Right lobe of liver (tissue), 4 donors: Measurements from ENCODE around the gene PTPN3.

Source experiments
- POLR2A ChIP-seq: fragments of 450-650 bp; IDR thresholded peaks from one replicate; pipeline ENCODE4 v1.6.1; 2017; ENCODE audit warnings: antibody characterized with exemption, mild to moderate bottlenecking
- TF ChIP-seq, protein P1 (sequence below), 4 donors: fragments of 200-600 bp in 3 of 4; fragments of 450-650 bp in 1 of 4; IDR thresholded peaks; one replicate each; pipeline versions ENCODE4 v1.5.1 to v1.8.0; 2016 to 2022; ENCODE audit warnings: antibody characterized with exemption in 4 of 4, mild to moderate bottlenecking in 2 of 4
- donor health status: DM: no; HTN: no; CAD: no.
- donor health status: DM: no; HTN: no; CAD: no.
- donor health status: DM: no; HTN: yes; CAD: no.

DNA sequence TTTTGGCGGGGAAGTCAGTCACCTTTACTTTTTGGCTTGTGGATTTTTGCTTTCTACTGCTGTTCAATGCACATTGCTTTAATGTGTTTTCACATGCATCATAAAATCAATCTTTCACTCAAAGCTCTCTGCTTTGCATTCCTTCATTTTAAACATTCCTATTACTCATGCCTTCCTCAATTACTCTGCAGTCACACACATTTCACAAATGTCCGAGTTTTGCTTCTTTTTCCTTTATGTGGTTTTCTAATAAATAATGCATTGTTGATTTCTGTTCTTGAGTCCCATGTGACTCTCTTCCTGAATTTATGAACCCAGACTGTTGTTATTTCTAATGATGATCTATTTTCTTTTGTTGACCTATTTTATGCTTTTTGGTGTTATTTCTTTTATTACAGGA is 95.0 kb downstream of the PTPN3 start:
- no peak for TF ChIP-seq POLR2A
- TF ChIP-seq, protein P1, sequence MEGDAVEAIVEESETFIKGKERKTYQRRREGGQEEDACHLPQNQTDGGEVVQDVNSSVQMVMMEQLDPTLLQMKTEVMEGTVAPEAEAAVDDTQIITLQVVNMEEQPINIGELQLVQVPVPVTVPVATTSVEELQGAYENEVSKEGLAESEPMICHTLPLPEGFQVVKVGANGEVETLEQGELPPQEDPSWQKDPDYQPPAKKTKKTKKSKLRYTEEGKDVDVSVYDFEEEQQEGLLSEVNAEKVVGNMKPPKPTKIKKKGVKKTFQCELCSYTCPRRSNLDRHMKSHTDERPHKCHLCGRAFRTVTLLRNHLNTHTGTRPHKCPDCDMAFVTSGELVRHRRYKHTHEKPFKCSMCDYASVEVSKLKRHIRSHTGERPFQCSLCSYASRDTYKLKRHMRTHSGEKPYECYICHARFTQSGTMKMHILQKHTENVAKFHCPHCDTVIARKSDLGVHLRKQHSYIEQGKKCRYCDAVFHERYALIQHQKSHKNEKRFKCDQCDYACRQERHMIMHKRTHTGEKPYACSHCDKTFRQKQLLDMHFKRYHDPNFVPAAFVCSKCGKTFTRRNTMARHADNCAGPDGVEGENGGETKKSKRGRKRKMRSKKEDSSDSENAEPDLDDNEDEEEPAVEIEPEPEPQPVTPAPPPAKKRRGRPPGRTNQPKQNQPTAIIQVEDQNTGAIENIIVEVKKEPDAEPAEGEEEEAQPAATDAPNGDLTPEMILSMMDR (IDR thresholded peaks at IDR 0.05), result no peak
